GM23338 (cell line): ENCODE results near the gene ZYX. TPM values are rescaled to one million over a fixed set of nuclear protein-coding genes. Genes with fewer than 3 reads are reported as not detected.

ENCODE experiments used
- ATAC-seq: fragments of 200-7000 bp; cut with Tn5 transposase; 3 replicates; pipeline ENCODE4 v1.9.1; 2020
- DNase-seq: peaks from one replicate; pipeline ENCODE4 v3.0.0-alpha.2; 2015; ENCODE audit warnings: low spot score
- H2AFZ ChIP-seq: fragments of 200-600 bp; sonication (generic); 2 replicates; pipeline ENCODE4 v1.8.0; 2016; ENCODE audit warnings: antibody characterized with exemption, mild to moderate bottlenecking, moderate library complexity
- H3F3A ChIP-seq: fragments of 200-600 bp; sonication (generic); replicated peaks from 2 replicates; pipeline ENCODE4 v1.8.0; 2017; ENCODE audit warnings: antibody characterized with exemption, mixed run types, low read depth
- H3K27ac ChIP-seq: fragments of 200-600 bp; sonication (generic); 2 replicates; pipeline ENCODE4 v1.6.1; 2016; ENCODE audit warnings: low read depth
- H3K27me3 ChIP-seq: fragments of 200-600 bp; sonication (generic); 2 replicates; pipeline ENCODE4 v1.8.0; 2016; ENCODE audit warnings: mild to moderate bottlenecking, mixed run types, moderate library complexity; ENCODE audit not compliant: insufficient read depth
- H3K36me3 ChIP-seq: fragments of 200-600 bp; sonication (generic); 2 replicates; pipeline ENCODE4 v1.8.0; 2016; ENCODE audit warnings: mild to moderate bottlenecking; ENCODE audit not compliant: insufficient read depth
- H3K4me1 ChIP-seq: fragments of 200-600 bp; sonication (generic); 2 replicates; pipeline ENCODE4 v1.8.0; 2016; ENCODE audit warnings: mild to moderate bottlenecking, moderate library complexity; ENCODE audit not compliant: insufficient read depth
- H3K4me2 ChIP-seq: fragments of 200-600 bp; sonication (generic); 2 replicates; pipeline ENCODE4 v1.7.1; 2017; ENCODE audit warnings: mixed run types
- H3K4me3 ChIP-seq: fragments of 200-600 bp; sonication (generic); 2 replicates; pipeline ENCODE4 v1.6.1; 2016; ENCODE audit warnings: mixed run types
- H3K79me2 ChIP-seq: fragments of 200-600 bp; sonication (generic); replicated peaks from 2 replicates; pipeline ENCODE4 v1.8.0; 2017; ENCODE audit warnings: mild to moderate bottlenecking; ENCODE audit not compliant: insufficient read depth
- H3K9me2 ChIP-seq: fragments of 200-600 bp; sonication (generic); 2 replicates; pipeline ENCODE4 v1.8.0; 2017; ENCODE audit not compliant: insufficient read depth
- H4K20me1 ChIP-seq: fragments of 200-600 bp; sonication (generic); replicated peaks from 2 replicates; pipeline ENCODE4 v1.8.0; 2017; ENCODE audit warnings: mild to moderate bottlenecking; ENCODE audit not compliant: insufficient read depth
- H3K27ac Mint-ChIP-seq: 2 replicates; pipeline ENCODE4 v1.8.0; 2020; ENCODE audit warnings: inconsistent platforms, mild to moderate bottlenecking, moderate library complexity, mixed read lengths
- H3K27me3 Mint-ChIP-seq: 3 replicates; pipeline ENCODE4 v1.8.0; 2022; ENCODE audit warnings: low read depth, mild to moderate bottlenecking, moderate library complexity, mixed read lengths, inconsistent platforms; ENCODE audit not compliant: insufficient read depth, poor library complexity
- H3K36me3 Mint-ChIP-seq: 3 replicates; pipeline ENCODE4 v1.8.0; 2021; ENCODE audit warnings: low read depth, mild to moderate bottlenecking, inconsistent platforms, moderate library complexity, mixed read lengths
- H3K4me1 Mint-ChIP-seq: 3 replicates; pipeline ENCODE4 v1.8.0; 2020; ENCODE audit warnings: mild to moderate bottlenecking, inconsistent platforms, mixed read lengths
- H3K4me3 Mint-ChIP-seq: 3 replicates; pipeline ENCODE4 v1.8.0; 2021; ENCODE audit warnings: moderate library complexity, mild to moderate bottlenecking, inconsistent platforms, mixed read lengths
- H3K9me3 Mint-ChIP-seq: 3 replicates; pipeline ENCODE4 v1.8.0; 2020; ENCODE audit warnings: moderate library complexity, mild to moderate bottlenecking, inconsistent platforms, mixed read lengths
- JUNB ChIP-seq: IDR thresholded peaks from one replicate; pipeline ENCODE4 v1.6.1; 2016; ENCODE audit warnings: antibody characterized with exemption; ENCODE audit not compliant: unreplicated experiment
- NANOG ChIP-seq: IDR thresholded peaks from 2 replicates; pipeline ENCODE4 v1.6.1; 2016; ENCODE audit warnings: antibody characterized with exemption, borderline replicate concordance
- ZNF331 ChIP-seq: fragments of 250-450 bp; sonication (Bioruptor Pico); IDR thresholded peaks from 2 replicates; pipeline ENCODE4 v1.5.0; 2020; ENCODE audit warnings: low read depth, mild to moderate bottlenecking, moderate library complexity
- polyA plus RNA-seq: library from polyadenylated mRNA; unstranded; fragments of >200 nt; fragmentation: Nextera tagmentation; extraction: Ambion mirVana; gene quantifications from 2 replicates; pipeline ENCODE4 v1.2.1, GENCODE V29; 2016
- total RNA-seq: library from RNA; depleted of rRNA; stranded (reverse); fragments of >200 nt; shearing (Covaris generic); gene quantifications from 2 replicates; pipeline ENCODE4 v1.2.3, GENCODE V29; 2014
- TF ChIP-seq, protein P1 (sequence below): IDR thresholded peaks from one replicate; pipeline ENCODE4 v1.6.1; 2018; ENCODE audit warnings: antibody characterized with exemption; ENCODE audit not compliant: unreplicated experiment
- TF ChIP-seq, protein P2 (sequence below), 2 experiments: fragments of 200-600 bp in 1 of 2; sonication (generic) in 1 of 2; conservative IDR thresholded peaks; 2 replicates each; pipeline versions ENCODE4 v1.5.1 to v1.6.1; 2016 to 2017; ENCODE audit warnings: antibody characterized with exemption in 2 of 2, low read depth in 2 of 2, mild to moderate bottlenecking in 2 of 2, moderate library complexity in 1 of 2
- TF ChIP-seq, protein P3 (sequence below): fragments of 250-450 bp; sonication (Bioruptor Pico); IDR thresholded peaks from 2 replicates; pipeline ENCODE4 v1.5.0; 2020; ENCODE audit warnings: mild to moderate bottlenecking, moderate library complexity

Gene ZYX
- total and polyA plus RNA-seq, 2 experiments from 2014 or later = 111 to 141 TPM

DNA sequence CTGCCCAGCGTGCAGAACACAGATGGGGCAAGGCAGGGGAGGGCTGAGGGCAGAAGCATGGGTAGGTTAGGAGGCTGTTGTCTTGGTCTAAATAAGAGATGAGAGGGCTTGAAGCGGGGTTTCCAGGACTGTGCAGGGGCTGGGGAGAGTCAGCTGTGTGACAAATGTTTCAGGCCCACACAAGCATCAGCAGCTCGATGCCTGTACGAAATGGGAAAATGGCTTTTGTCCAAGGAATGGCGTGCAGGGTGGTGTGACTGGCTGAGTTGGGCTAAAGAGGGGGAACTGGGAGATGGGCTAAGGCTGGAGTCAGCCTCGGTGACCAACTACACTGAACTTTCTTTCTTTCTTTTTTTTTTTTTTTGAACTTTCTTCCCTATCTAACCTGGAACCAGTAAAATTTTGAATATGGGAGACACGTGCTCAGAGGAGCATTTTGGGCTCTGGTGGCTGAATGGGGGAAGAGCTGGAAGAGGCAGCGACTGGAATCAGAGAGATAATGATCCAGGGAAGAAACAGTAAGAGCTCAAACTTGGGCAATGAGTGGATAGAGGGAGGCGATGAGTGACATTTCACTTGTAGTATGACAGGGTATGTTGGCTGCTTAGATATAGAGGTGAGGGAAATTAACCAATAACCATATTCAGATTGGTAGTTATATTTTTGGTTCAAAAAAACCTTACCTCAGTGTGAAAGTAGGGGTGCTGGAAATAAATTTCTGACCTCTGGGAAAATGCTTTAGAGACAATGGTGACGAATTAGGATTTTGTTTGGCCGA, 37.7 kb downstream of the ZYX start:
- H2AFZ ChIP-seq = 0 out of 2 replicates have a peak overlapping the region, but pooled peaks have one; percentile 40
- peaks cover 43% of the 10 kb centered on the region for H3K4me1 Mint-ChIP-seq

More for the DNA sequence above, 37.7 kb downstream of the ZYX start:
- Histone ChIP-seq H3F3A (no peaks in the 10 kb centered on the region), H3K4me2 (peak overlapping the region; percentile 40; the same call in 1 of the 2 replicates), H3K27me3 (no peaks in the 10 kb centered on the region), H3K27ac (no peak overlapping the region), H3K79me2 (no peaks in the 10 kb centered on the region), H3K4me3 (no peak overlapping the region), H4K20me1 (no peaks in the 10 kb centered on the region), H3K36me3 (0 out of 2 replicates have a peak, but pooled peaks cover 9% of the 10 kb centered on the region), H3K4me1 (peaks cover 32% of the 10 kb centered on the region), H3K9me2 (0 out of 2 replicates have a peak, but pooled peaks cover 3% of the 10 kb centered on the region)
- no peak for DNase-seq
- TF ChIP-seq JUNB (no peak), NANOG (no peak), ZNF331 (CRISPR knock-in tag) (no peak)
- TF ChIP-seq, protein P1, sequence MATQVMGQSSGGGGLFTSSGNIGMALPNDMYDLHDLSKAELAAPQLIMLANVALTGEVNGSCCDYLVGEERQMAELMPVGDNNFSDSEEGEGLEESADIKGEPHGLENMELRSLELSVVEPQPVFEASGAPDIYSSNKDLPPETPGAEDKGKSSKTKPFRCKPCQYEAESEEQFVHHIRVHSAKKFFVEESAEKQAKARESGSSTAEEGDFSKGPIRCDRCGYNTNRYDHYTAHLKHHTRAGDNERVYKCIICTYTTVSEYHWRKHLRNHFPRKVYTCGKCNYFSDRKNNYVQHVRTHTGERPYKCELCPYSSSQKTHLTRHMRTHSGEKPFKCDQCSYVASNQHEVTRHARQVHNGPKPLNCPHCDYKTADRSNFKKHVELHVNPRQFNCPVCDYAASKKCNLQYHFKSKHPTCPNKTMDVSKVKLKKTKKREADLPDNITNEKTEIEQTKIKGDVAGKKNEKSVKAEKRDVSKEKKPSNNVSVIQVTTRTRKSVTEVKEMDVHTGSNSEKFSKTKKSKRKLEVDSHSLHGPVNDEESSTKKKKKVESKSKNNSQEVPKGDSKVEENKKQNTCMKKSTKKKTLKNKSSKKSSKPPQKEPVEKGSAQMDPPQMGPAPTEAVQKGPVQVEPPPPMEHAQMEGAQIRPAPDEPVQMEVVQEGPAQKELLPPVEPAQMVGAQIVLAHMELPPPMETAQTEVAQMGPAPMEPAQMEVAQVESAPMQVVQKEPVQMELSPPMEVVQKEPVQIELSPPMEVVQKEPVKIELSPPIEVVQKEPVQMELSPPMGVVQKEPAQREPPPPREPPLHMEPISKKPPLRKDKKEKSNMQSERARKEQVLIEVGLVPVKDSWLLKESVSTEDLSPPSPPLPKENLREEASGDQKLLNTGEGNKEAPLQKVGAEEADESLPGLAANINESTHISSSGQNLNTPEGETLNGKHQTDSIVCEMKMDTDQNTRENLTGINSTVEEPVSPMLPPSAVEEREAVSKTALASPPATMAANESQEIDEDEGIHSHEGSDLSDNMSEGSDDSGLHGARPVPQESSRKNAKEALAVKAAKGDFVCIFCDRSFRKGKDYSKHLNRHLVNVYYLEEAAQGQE = no peak
- TF ChIP-seq, protein P2, sequence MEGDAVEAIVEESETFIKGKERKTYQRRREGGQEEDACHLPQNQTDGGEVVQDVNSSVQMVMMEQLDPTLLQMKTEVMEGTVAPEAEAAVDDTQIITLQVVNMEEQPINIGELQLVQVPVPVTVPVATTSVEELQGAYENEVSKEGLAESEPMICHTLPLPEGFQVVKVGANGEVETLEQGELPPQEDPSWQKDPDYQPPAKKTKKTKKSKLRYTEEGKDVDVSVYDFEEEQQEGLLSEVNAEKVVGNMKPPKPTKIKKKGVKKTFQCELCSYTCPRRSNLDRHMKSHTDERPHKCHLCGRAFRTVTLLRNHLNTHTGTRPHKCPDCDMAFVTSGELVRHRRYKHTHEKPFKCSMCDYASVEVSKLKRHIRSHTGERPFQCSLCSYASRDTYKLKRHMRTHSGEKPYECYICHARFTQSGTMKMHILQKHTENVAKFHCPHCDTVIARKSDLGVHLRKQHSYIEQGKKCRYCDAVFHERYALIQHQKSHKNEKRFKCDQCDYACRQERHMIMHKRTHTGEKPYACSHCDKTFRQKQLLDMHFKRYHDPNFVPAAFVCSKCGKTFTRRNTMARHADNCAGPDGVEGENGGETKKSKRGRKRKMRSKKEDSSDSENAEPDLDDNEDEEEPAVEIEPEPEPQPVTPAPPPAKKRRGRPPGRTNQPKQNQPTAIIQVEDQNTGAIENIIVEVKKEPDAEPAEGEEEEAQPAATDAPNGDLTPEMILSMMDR (conservative IDR thresholded peaks at IDR 0.05; ENCODE audit: low read depth in 2 of 2) = no peak
- TF ChIP-seq, protein P3, sequence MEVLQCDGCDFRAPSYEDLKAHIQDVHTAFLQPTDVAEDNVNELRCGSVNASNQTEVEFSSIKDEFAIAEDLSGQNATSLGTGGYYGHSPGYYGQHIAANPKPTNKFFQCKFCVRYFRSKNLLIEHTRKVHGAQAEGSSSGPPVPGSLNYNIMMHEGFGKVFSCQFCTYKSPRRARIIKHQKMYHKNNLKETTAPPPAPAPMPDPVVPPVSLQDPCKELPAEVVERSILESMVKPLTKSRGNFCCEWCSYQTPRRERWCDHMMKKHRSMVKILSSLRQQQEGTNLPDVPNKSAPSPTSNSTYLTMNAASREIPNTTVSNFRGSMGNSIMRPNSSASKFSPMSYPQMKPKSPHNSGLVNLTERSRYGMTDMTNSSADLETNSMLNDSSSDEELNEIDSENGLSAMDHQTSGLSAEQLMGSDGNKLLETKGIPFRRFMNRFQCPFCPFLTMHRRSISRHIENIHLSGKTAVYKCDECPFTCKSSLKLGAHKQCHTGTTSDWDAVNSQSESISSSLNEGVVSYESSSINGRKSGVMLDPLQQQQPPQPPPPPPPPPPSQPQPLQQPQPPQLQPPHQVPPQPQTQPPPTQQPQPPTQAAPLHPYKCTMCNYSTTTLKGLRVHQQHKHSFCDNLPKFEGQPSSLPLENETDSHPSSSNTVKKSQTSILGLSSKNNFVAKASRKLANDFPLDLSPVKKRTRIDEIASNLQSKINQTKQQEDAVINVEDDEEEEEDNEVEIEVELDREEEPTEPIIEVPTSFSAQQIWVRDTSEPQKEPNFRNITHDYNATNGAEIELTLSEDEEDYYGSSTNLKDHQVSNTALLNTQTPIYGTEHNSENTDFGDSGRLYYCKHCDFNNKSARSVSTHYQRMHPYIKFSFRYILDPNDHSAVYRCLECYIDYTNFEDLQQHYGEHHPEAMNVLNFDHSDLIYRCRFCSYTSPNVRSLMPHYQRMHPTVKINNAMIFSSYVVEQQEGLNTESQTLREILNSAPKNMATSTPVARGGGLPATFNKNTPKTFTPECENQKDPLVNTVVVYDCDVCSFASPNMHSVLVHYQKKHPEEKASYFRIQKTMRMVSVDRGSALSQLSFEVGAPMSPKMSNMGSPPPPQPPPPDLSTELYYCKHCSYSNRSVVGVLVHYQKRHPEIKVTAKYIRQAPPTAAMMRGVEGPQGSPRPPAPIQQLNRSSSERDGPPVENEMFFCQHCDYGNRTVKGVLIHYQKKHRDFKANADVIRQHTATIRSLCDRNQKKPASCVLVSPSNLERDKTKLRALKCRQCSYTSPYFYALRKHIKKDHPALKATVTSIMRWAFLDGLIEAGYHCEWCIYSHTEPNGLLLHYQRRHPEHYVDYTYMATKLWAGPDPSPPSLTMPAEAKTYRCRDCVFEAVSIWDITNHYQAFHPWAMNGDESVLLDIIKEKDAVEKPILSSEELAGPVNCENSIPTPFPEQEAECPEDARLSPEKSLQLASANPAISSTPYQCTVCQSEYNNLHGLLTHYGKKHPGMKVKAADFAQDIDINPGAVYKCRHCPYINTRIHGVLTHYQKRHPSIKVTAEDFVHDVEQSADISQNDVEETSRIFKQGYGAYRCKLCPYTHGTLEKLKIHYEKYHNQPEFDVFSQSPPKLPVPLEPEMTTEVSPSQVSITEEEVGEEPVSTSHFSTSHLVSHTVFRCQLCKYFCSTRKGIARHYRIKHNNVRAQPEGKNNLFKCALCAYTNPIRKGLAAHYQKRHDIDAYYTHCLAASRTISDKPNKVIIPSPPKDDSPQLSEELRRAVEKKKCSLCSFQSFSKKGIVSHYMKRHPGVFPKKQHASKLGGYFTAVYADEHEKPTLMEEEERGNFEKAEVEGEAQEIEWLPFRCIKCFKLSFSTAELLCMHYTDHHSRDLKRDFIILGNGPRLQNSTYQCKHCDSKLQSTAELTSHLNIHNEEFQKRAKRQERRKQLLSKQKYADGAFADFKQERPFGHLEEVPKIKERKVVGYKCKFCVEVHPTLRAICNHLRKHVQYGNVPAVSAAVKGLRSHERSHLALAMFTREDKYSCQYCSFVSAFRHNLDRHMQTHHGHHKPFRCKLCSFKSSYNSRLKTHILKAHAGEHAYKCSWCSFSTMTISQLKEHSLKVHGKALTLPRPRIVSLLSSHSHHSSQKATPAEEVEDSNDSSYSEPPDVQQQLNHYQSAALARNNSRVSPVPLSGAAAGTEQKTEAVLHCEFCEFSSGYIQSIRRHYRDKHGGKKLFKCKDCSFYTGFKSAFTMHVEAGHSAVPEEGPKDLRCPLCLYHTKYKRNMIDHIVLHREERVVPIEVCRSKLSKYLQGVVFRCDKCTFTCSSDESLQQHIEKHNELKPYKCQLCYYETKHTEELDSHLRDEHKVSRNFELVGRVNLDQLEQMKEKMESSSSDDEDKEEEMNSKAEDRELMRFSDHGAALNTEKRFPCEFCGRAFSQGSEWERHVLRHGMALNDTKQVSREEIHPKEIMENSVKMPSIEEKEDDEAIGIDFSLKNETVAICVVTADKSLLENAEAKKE (CRISPR knock-in tag) = no peak
- H3K27me3 Mint-ChIP-seq = peaks cover 9% of the 10 kb centered on the region
- H3K4me3 Mint-ChIP-seq = no peak overlapping the region
- peaks cover 35% of the 10 kb centered on the region for H3K9me3 Mint-ChIP-seq
- peaks cover 54% of the 10 kb centered on the region for H3K36me3 Mint-ChIP-seq
- ATAC-seq = no peak
- H3K27ac Mint-ChIP-seq = 0 out of 2 replicates have a peak overlapping the region, but pooled peaks have one; percentile 7
